Measurements from ENCODE around the gene ACTC1. TPM values are rescaled to one million over a fixed set of nuclear protein-coding genes. Genes with fewer than 3 reads are reported as not detected.
A peak's percentile ranks its signal among the peaks of the same experiment; 100 is the strongest.

ACTC1 gene
- total RNA-seq, 1 experiment from 2014 or later = 0.07 TPM

- no peak for DNase-seq (ENCODE audit: extremely low read depth, low read depth)
Observed at GRCh38 chr15:34765741-34766140, 29.6 kb downstream of the ACTC1 start.

DNA sequence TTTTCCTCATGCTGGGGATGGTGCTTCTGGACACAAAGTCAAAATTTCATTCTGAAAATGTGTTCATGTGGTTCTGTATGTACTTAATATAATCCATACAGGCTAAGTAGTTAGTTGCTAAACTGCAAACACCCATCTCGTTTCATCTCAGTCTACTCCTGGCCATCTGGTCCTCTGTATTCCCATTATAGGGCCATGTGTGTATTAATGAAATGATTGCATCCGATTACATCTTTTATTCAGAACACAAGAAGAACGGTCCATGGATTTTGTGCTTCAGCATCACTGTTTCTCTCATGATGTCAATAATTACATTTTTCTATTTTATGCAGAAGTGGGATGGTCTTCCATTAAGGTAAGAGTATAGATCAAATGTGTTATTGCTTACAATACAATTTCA lies 34.4 kb downstream of the ACTC1 start:
- DNase-seq (ENCODE audit: extremely low read depth, low read depth) = no peak

GRCh38 chr15:34759992-34760391 lies 35.4 kb downstream of the ACTC1 start:
- no peak for DNase-seq (ENCODE audit: extremely low read depth, low read depth)

- DNase-seq (ENCODE audit: extremely low read depth, low read depth) = no peak
Observed at GRCh38 chr15:34759347-34759746, 36.0 kb downstream of the ACTC1 start.

DNA sequence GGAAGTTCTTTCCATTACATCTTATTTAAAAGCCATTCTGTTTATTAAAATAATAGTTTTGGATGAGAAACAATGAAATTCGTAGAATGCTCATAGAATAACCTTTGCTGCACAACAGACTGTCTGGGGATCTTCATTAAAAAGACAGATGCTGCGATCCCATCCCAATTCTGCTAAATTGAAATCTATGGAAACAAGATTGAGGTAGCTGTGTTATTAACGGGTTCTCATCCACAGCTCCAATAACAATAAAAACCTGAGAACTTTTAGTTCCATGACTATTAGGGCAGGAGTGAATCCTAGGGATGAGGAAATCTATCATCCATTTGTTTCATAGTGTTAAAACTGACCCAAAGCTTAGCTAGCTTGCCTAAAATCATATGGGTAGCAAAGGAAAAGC lies 38.1 kb downstream of the ACTC1 start:
- no peak for DNase-seq (ENCODE audit: extremely low read depth, low read depth)

GRCh38 chr15:34755419-34755773 lies 40.0 kb downstream of the ACTC1 start:
- no peak for DNase-seq (ENCODE audit: extremely low read depth, low read depth)

- DNase-seq (ENCODE audit: extremely low read depth, low read depth) = no peak
Observed at GRCh38 chr15:34754674-34755418, 40.5 kb downstream of the ACTC1 start, which contains the start of gene GJD2. TSS of gene GJD2 (minus strand) at chr15:34754998. CDS start at chr15:34754488, 510 bp downstream.

GRCh38 chr15:34754171-34754601 lies 41.2 kb downstream of the ACTC1 start:
- no peak for DNase-seq (ENCODE audit: extremely low read depth, low read depth)

DNA sequence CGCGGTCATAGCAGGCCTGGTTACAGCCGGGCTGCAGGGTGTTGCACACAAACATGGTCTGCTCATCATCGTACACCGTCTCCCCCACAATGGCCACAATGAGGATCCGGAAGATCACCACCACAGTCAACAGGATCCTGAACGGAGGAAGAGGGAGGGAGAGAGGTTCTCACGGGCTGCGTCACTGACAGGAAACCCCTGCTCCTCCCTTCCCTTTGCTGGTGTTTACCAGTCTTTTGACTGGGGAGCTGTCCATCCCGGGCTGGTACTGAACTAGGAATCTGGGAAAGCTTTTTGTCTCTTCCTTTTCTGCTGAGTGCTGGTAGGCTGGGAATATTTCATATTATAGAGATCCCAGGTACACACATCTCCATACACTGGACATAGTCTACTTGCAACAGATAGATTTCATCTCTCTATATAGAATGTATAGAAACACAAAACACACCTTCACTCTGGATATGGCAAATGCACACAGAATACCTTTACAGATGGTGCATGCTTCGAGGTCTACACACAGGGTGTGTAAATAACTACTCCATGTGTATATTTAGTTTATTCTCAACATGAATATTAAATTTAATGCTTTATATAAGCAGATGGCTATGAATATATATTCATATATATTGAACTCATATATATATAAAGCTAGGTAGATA lies 42.0 kb downstream of the ACTC1 start:
- peak; percentile 24 for DNase-seq (ENCODE audit: extremely low read depth, low read depth)

GRCh38 chr15:34749691-34750090 lies 45.7 kb downstream of the ACTC1 start:
- DNase-seq (ENCODE audit: extremely low read depth, low read depth) = no peak

Other genes with a start within 250 kb of the ACTC1 start
- gene GOLGA8B, start 211.9 kb downstream of the ACTC1 start, total RNA-seq (2014; rRNA removed; shearing (Covaris generic)) = 31.7 and 55.3 TPM in 2 replicates
- not detected in 2 replicates for gene GJD2, start 40.6 kb downstream of the ACTC1 start, total RNA-seq (2014; rRNA removed; shearing (Covaris generic))
- 29.9 and 36.8 TPM in 2 replicates for gene AQR, start 174.2 kb upstream of the ACTC1 start, total RNA-seq (2014; rRNA removed; shearing (Covaris generic))
- gene ZNF770, start 192.7 kb upstream of the ACTC1 start, total RNA-seq (2014; rRNA removed; shearing (Covaris generic)) = 35.8 and 45.4 TPM in 2 replicates

Measured in NCI-H460 (cell line).